Fibroblast of pulmonary artery (primary cell): ENCODE results near the gene GALNTL6.

Experiments used
- DNase-seq: peaks from one replicate; pipeline ENCODE4 v3.0.0-alpha.2; 2010; ENCODE audit warnings: low read depth
- H3K4me3 ChIP-seq: replicated peaks from 2 replicates; pipeline ENCODE4 v1.5.1; 2011; ENCODE audit warnings: low read depth, mild to moderate bottlenecking, control low read depth, low read length, moderate library complexity
- CTCF ChIP-seq: IDR thresholded peaks from 2 replicates; pipeline ENCODE4 v1.5.1; 2011; ENCODE audit warnings: mild to moderate bottlenecking, control low read depth, low read length, inconsistent platforms; ENCODE audit errors: missing control alignments

GALNTL6 gene

GRCh38 chr4:172048666-172049065, 235.5 kb downstream of the GALNTL6 start:
- DNase-seq, result no peak
- H3K4me3 ChIP-seq, result no peak overlapping the region
- no peak for TF ChIP-seq CTCF

- no peak overlapping the region for H3K4me3 ChIP-seq
- no peak for DNase-seq
- no peak for TF ChIP-seq CTCF
Measured at GRCh38 chr4:172050911-172051310, 237.7 kb downstream of the GALNTL6 start.

- no peak for TF ChIP-seq CTCF
- no peak for DNase-seq
- no peak overlapping the region for H3K4me3 ChIP-seq
Measured at GRCh38 chr4:172055046-172055445, 241.8 kb downstream of the GALNTL6 start.

GRCh38 chr4:172055498-172055897, 242.3 kb downstream of the GALNTL6 start:
- no peak for DNase-seq
- no peak overlapping the region for H3K4me3 ChIP-seq
- TF ChIP-seq CTCF, result no peak

- H3K4me3 ChIP-seq, result no peak overlapping the region
- no peak for TF ChIP-seq CTCF
- no peak for DNase-seq
Measured at GRCh38 chr4:172061204-172061603, 248.0 kb downstream of the GALNTL6 start.

GRCh38 chr4:172068506-172068905, 255.3 kb downstream of the GALNTL6 start:
- H3K4me3 ChIP-seq, result no peak overlapping the region
- DNase-seq, result no peak
- TF ChIP-seq CTCF, result no peak

- TF ChIP-seq CTCF, result no peak
- no peak overlapping the region for H3K4me3 ChIP-seq
- DNase-seq, result no peak
Measured at GRCh38 chr4:172073590-172073989, 260.4 kb downstream of the GALNTL6 start.
